HUES6 (cell line): ENCODE data around the gene UNC5C.

Experiments
- H3K27ac ChIP-seq: 2 replicates; pipeline ENCODE4 v1.7.0; 2013; ENCODE audit warnings: low read depth, mild to moderate bottlenecking, low read length, inconsistent platforms
- H3K27me3 ChIP-seq: 2 replicates; pipeline ENCODE4 v1.6.1; 2013; ENCODE audit warnings: low read length; ENCODE audit not compliant: control insufficient read depth, insufficient read depth
- H3K36me3 ChIP-seq: 2 replicates; pipeline ENCODE4 v1.6.1; 2013; ENCODE audit warnings: low read length; ENCODE audit not compliant: control insufficient read depth, insufficient read depth
- H3K4me1 ChIP-seq: 2 replicates; pipeline ENCODE4 v1.6.1; 2013; ENCODE audit warnings: low read length; ENCODE audit not compliant: control insufficient read depth, insufficient read depth
- H3K4me3 ChIP-seq: 2 replicates; pipeline ENCODE4 v1.5.1; 2013; ENCODE audit warnings: low read depth, low read length
- H3K9ac ChIP-seq: one replicate; pipeline ENCODE4 v1.6.1; 2013; ENCODE audit warnings: mild to moderate bottlenecking, low read length
- H3K9me3 ChIP-seq: 2 replicates; pipeline ENCODE4 v1.6.1; 2013; ENCODE audit warnings: low read depth, low read length; ENCODE audit not compliant: control insufficient read depth, insufficient read depth

UNC5C gene

DNA sequence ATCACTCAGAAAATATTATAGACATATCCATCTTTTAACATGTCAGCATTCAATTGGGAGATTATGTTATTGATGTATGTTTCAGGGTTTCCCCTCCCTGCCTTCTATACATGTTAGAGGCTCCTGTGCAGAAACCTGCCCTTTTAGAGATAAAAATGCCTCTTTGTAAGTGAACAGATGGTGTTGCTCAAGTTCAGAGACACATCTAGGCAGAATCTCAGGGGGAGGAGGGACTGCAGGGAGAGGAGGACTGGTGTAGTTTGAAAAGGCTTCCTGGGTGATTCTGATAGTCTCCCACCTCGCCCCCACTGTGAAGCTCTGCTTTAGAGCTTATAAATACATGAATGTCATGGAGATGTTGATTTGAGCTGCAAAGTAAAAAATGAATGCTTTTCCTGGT is 12.0 kb upstream of the UNC5C start:
- H3K9me3 ChIP-seq = no peaks in the 10 kb centered on the region
- no peak overlapping the region for H3K27ac ChIP-seq
- H3K4me3 ChIP-seq = no peak overlapping the region
- no peaks in the 10 kb centered on the region for H3K27me3 ChIP-seq
- H3K36me3 ChIP-seq = no peaks in the 10 kb centered on the region
- H3K9ac ChIP-seq = no peak overlapping the region
- H3K4me1 ChIP-seq = no peaks in the 10 kb centered on the region

DNA sequence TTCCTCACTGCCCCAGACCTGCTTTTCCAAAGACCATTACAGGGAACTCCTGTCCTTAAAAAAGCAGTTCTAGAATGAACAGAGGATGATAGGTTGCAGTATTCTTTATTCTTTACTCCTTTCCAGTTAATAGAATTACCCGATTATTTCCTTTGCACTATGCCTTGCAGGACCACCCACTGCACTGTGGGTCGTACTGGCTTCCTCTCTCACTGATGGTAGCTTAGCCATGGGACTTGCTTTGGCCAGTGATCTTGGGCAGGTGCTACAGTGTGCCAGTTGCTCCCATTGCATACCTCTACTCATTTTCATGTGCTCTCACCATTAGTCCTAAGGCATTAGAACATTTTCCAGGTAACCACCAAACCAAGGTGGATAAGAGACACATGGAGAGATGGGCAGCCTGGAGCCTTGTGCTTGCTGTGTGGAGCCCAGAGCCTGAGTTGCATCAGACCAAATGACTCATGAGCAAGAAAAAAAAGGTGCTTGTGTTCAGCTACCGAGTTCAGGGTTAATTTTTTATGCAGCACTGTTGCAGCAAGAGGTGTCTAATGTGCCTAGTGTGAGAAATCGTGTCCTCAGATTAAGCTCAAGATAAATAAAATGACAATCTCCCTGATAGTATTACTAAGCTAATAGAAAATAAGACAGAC is 7.6 kb upstream of the UNC5C start:
- H3K27ac ChIP-seq = no peak overlapping the region
- H3K4me3 ChIP-seq = no peak overlapping the region
- peaks cover 9% of the 10 kb centered on the region for H3K27me3 ChIP-seq
- H3K36me3 ChIP-seq = no peaks in the 10 kb centered on the region
- H3K9ac ChIP-seq = no peak overlapping the region
- H3K4me1 ChIP-seq = peaks cover 4% of the 10 kb centered on the region; the same call in 1 of the 2 replicates
- no peaks in the 10 kb centered on the region for H3K9me3 ChIP-seq

DNA sequence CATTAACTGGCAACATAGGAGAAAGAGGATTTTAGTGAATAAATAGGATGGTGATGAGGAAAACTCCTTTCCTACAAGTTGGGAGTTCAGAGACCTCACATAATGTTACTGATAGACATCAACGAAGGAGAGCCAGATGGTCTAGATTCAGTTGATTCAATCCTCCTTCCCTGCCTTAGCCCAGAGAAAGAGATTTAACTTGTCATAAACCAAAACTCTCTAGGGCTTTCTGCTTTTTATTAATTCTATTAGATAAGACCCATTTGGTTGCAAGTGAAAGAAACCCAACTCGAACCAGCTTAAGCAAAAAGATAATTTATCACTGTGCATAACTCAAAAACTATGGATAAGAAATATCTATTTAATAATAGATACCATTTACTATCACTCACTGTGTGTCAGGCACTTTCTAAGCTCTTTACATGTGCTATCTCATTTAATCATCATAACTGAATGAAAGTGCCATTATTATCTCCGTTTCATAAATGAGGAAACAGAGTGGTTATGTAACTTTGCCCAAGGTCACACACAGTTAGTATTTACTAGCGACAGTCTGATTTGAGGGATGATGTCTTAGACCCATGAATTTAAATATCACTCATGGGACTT is 4.3 kb upstream of the UNC5C start:
- H3K4me1 ChIP-seq = peaks cover 4% of the 10 kb centered on the region; the same call in 1 of the 2 replicates
- no peaks in the 10 kb centered on the region for H3K9me3 ChIP-seq
- H3K27ac ChIP-seq = no peak overlapping the region
- H3K4me3 ChIP-seq = no peak overlapping the region
- peaks cover 42% of the 10 kb centered on the region for H3K27me3 ChIP-seq
- no peaks in the 10 kb centered on the region for H3K36me3 ChIP-seq
- no peak overlapping the region for H3K9ac ChIP-seq

DNA sequence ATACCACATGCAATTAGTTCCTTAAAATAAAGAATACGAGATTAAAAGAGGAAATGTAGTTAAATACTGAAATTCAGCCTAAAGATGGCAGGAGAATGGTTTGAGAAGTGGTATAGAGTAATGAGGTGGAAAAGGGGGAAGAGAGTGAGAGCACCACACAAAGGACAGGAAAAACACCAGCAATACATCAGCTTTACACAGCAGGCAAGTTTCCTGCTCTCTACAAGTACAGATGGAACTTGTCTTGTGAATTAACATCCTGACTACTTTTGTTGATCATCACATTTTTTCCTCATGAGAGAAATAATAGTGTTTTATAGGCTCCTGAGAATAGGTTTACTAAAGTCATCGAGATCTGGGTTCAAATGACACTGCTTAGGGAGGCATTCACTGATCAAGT is 2.9 kb upstream of the UNC5C start:
- Histone ChIP-seq H3K27me3 (peaks cover 56% of the 10 kb centered on the region), H3K4me3 (no peak overlapping the region), H3K36me3 (no peaks in the 10 kb centered on the region), H3K9me3 (no peaks in the 10 kb centered on the region), H3K4me1 (peaks cover 4% of the 10 kb centered on the region; the same call in 1 of the 2 replicates), H3K9ac (no peak overlapping the region), H3K27ac (no peak overlapping the region)

DNA sequence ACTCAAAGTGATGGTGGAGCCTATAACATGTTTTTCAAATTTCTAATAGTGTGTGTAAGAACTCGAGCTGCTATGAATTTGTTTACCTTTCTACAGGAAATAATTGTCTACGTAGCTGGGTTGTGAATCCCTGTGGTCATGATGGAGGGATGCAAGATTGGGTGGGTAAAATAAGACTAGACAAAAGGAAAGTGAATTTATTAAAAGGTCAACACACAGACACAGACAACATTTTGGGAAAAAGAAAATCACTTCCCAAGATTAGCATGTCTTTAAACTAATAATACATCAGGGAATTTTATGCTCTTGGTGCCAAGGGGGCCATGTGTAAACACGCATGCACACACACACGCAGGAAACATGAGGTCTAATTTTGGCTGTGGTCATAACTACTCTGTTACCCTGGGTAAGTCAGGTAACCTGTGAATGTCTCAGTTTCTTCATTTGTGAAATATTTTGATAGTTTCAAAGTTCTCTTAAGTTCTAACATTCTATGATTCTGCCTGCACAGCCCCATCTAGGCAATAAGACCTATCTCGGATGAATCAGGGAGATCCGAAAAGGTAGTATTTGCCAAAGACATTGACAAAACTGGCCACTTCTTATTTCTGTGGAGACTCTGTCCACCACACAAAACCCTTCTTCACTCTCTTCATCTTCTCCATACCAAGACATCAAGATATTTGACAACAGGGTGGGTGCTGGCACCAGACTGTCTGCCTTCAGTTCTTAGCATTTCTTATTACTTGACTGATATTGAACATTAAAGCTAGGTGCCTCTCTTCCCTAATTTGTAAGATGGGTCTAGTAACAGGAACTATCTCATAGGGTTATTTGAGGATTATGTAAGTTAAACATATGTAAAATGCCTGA is 1.6 kb upstream of the UNC5C start:
- peaks cover 4% of the 10 kb centered on the region; the same call in 1 of the 2 replicates for H3K4me1 ChIP-seq
- peak overlapping the region; percentile 68 for H3K4me3 ChIP-seq
- H3K27ac ChIP-seq = no peak overlapping the region
- peaks cover 69% of the 10 kb centered on the region for H3K27me3 ChIP-seq
- H3K9ac ChIP-seq = peak overlapping the region; percentile 61
- H3K36me3 ChIP-seq = no peaks in the 10 kb centered on the region
- no peaks in the 10 kb centered on the region for H3K9me3 ChIP-seq

DNA sequence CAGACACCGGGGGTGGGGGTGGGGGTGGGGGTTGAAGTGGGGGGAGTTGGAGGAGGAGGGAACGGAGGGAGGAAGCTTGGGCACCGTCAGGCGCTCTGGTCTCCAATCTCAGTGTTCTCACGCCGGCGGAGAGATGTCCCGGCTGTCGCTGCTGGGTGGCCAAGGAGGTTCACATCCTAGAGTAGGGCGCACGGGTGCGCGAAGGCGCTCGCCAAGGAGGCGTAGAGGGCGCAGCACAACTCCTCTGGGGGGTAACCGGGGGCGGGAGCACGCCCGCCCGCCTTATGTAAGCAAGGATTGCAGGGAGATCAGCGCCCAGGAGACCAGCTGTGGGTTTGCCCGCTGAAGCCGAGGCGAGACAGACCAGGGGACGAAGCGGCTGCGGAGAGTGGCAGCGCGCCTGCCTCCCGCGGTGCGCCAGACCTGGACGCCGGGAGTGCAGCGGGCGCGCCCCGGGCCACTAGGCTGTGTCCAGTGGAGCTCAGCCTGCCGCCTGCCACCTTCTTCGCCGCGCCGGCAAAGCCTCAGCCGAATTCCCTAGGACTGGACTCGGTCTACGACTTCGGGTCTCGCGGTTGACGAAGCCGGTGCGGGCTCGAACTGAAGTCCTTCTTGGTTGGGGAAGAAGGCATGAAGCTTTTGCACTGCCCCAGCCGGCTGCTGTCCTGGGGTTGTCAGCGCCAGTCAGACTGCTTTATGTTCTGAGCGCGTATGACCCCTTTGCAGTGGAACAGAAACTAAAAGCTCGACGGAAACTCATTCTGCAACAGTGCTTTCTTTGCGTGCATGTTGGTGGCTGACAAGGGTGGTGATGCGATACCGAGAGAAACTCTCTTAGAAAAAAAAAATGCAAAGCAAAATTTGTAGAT is 707 bp upstream of the UNC5C start:
- Histone ChIP-seq H3K4me3 (peak overlapping the region; percentile 68), H3K9ac (peak overlapping the region; percentile 61), H3K9me3 (no peaks in the 10 kb centered on the region), H3K27me3 (peaks cover 73% of the 10 kb centered on the region), H3K36me3 (no peaks in the 10 kb centered on the region), H3K27ac (no peak overlapping the region), H3K4me1 (peaks cover 4% of the 10 kb centered on the region; the same call in 1 of the 2 replicates)

DNA sequence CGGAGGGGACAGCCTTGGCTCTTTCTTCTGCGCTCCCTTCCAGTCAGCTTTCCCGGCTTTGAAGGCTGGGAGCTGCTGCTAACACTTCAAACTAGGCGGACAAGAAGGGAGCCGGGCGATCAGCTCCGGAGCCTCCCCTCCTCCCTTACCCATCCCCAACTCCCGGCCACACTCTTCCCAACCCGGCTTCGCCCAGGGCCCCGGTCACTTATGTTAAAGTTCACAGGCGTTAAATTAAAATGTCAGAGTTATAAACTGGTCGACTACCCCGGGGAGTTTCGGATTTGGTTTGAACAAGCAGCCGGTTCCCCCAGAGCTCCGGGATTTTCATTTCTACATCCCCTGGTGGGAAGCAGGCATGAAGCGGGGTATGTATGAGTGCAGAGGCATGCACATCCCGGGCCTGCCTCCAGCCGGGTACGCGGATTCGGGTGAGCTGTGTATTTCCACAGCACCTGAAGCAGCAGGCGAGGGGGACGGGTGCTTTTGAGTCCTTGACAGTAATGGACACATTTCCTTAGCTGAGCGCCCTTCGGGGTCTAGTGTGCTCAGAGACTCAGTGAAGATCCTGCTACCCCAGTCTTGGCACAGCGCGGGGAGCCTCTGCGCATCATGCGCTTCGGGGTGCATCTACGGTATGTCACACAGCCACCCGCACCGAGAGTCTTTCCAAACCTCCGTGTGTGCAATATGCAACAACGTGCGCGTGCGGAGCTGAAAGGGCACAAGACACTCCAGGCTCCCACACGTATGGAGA is 880 bp downstream of the UNC5C start:
- peaks cover 4% of the 10 kb centered on the region; the same call in 1 of the 2 replicates for H3K4me1 ChIP-seq
- no peak overlapping the region; the same call in 1 of the 2 replicates for H3K27ac ChIP-seq
- H3K27me3 ChIP-seq = peaks cover 79% of the 10 kb centered on the region
- no peaks in the 10 kb centered on the region for H3K9me3 ChIP-seq
- no peaks in the 10 kb centered on the region for H3K36me3 ChIP-seq
- H3K9ac ChIP-seq = peak overlapping the region; percentile 82
- H3K4me3 ChIP-seq = peak overlapping the region; percentile 68

DNA sequence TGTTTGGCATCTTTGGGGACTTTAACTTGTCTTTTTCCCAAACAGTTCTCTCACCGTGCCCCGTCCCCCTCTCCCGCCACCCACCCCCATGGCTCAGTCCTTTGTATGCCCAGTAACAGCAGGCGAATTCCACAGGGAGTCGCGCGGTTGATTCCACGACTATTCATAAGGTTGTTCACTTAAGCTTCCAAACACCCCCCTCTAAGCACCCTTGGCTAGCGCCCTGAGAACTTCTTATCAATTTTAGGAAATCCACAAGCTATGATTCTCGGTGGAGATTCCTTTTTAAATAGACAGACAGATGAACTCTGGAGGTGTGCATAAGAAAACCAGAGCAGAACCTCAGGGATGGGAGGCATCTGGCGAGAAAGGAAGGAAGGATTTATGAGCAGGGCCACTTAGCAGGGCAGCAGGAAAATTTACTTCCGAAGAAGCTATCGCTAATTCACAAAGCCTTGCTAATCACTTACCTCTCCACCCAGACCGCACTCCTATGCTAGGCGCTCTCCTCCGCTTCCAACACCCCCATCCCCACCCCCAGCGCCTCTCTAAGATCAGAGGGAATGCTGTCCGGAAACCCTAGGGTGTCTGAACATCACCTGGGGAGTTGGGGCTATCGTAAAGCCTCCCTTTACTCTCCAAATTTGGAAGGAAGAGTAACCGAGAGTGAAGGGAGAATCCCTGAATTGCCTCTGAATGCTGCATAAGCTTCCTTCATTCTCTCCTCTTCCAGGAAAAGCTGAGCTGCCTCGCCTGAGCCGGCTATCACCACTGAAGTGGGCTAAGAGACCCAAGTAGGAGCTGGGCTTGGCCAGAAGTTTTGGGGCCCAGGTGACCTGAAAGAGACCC is 1.7 kb downstream of the UNC5C start:
- Histone ChIP-seq H3K36me3 (no peaks in the 10 kb centered on the region), H3K27ac (no peak overlapping the region; the same call in 1 of the 2 replicates), H3K27me3 (peaks cover 79% of the 10 kb centered on the region), H3K4me1 (peaks cover 4% of the 10 kb centered on the region; the same call in 1 of the 2 replicates), H3K9ac (peak overlapping the region; percentile 82), H3K9me3 (no peaks in the 10 kb centered on the region), H3K4me3 (peak overlapping the region; percentile 68)

DNA sequence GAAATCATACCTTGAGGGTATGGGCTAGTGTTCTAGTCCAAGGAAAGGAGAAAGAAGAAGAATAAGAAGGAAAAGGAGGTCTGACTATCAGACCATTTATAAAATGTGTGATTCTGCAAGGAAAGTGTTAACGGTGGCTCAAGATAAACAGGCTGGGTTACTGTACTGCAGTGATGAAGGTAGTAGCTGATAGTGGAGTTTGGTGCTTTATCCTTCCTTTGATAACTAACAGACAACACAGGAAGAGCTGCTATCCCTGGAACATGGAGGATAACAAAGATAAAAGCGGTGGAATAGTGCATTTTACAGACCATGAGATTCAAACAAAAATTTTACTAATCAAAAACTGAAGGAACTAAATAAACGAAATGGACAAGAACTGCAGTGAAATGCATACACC is 2.6 kb downstream of the UNC5C start:
- peaks cover 72% of the 10 kb centered on the region for H3K27me3 ChIP-seq
- H3K9me3 ChIP-seq = no peaks in the 10 kb centered on the region
- H3K9ac ChIP-seq = peak overlapping the region; percentile 82
- H3K4me3 ChIP-seq = peak overlapping the region; percentile 68; the same call in 1 of the 2 replicates
- H3K4me1 ChIP-seq = no peaks in the 10 kb centered on the region; the same call in 1 of the 2 replicates
- no peaks in the 10 kb centered on the region for H3K36me3 ChIP-seq
- H3K27ac ChIP-seq = no peak overlapping the region
